ENCODE measurements around the gene PAPPA.

Gene PAPPA

DNA sequence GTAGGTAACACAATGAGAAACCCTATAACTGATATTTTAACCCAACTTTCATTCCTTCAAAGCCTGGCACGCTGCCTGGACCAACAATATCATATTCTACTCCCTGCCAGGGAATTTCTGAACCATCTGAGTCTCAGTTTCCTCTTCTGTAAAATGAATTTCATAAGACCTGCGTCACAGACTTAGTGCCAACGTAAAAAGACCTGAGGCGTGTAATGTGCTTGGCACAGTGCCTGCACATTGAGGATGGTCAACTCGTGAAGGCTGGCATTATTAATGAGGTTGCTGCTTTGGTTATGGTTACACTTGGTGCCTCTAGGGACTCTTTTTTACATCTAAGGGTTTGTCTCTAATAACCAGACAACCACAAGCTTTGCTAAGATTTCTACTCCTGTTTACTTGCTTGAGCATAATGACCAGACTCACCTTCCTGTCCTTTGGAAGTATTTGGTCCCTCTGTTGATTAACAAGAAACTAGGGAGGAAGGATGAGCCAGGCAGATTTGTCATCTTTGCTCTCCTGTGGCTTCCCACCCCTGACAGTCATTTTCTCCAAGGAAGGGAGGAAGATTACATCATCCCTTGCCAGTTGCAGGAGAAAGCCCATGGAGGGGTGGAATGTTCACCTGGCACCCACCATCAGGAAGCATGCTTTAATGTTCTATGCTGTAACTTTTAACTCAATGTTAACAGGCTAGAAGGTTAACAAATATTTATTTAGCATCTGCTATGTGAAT lies 79.0 kb downstream of the PAPPA start:
- no peak for DNase-seq (ENCODE audit: low spot score)

DNA sequence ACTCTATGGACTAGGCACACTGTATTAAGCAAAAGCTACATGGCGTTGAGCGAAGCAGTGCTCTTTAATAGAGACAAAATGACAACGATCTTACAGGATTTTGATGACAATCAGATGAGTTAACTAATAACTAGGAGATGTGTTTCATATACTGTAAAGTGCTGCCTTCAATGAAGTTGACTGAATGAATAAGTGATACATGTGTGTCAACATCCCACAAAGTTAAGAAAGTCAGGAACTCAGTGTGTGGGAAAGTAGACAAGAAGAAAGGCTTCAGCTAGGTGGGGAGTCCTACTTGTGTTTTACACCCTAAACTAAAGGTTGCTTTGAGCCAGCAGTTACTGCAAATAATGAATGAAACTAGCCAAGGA lies 79.6 kb downstream of the PAPPA start:
- DNase-seq (ENCODE audit: low spot score), result no peak

DNA sequence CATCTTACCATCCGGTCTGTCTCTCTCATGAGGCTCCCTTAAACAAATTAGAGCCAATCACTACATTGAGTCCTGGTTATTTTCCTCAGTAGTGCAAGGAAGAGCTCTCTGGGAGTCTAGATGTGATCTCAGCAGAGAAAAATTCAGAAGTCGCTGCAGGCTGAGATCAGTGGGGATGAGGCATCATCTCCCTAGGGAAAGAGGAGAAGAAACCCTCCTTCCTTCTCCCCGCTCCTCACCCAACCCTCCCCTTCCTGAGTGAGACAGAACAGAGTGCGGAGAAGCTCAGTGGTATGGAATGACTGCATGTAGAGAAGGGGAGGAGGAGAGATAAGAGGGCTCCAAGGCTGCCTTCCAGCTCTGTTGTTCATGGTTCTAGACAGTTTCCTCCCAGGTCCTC lies 80.5 kb downstream of the PAPPA start:
- DNase-seq (ENCODE audit: low spot score), result no peak

GRCh38 chr9:116236979-116237378 lies 83.4 kb downstream of the PAPPA start:
- no peak for DNase-seq (ENCODE audit: low spot score)

DNA sequence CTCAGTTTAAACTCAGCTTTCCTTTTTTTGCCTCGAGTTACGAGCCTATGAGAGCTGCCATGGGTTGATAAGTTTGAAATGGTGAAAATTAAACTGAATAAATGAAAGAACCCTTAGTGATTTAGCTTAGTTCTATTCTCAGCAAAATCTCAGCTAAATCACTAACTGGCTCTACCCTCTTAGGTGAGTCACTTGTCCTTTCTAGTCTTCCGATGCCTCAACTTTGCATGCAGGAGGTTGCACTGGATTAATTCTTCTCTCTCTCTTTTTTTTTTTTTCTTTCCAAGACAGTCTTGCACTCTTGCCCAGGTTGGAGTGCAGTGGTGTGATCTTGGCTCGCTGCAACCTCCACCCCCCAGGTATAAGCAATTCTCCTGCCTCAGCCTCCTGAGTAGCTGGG lies 83.9 kb downstream of the PAPPA start:
- no peak for DNase-seq (ENCODE audit: low spot score)

GRCh38 chr9:116238225-116238624 lies 84.6 kb downstream of the PAPPA start:
- DNase-seq (ENCODE audit: low spot score), result no peak

DNA sequence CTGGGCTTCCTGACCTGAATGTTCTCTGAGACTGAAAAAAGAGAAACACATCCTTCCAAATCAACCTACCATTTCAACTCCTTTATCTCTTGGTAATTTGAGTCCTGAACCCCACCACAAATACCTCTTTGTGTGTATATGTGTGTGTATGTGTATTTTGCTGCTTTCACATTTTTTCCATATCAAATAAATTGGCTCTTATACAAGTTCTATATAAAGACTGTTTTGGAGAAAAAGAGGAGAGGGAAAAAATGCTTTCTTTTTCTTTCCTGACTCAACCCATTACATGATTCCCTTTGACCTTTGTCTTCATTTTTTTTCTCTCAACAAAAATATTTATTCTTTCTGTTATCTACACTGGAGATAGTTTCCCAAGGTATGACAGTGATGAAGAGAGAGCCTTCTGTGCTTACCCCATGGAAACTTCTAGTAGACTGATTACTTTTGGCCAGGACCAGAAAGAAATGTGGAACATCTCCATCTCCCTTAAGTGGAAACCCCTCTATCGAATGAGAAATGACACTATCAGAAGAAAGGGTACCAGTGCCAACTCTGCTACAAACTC lies 85.3 kb downstream of the PAPPA start:
- no peak for DNase-seq (ENCODE audit: low spot score)

- no peak for DNase-seq (ENCODE audit: low spot score)
Observed at GRCh38 chr9:116243708-116244107, 90.1 kb downstream of the PAPPA start.

- DNase-seq (ENCODE audit: low spot score), result no peak
Observed at GRCh38 chr9:116247284-116247683, 93.7 kb downstream of the PAPPA start.

GRCh38 chr9:116247791-116248374 lies 94.3 kb downstream of the PAPPA start:
- DNase-seq (ENCODE audit: low spot score), result no peak

- DNase-seq (ENCODE audit: low spot score), result no peak
Observed at GRCh38 chr9:116250891-116251290, 97.3 kb downstream of the PAPPA start.

GRCh38 chr9:116251366-116251765 lies 97.8 kb downstream of the PAPPA start:
- DNase-seq (ENCODE audit: low spot score), result no peak

DNA sequence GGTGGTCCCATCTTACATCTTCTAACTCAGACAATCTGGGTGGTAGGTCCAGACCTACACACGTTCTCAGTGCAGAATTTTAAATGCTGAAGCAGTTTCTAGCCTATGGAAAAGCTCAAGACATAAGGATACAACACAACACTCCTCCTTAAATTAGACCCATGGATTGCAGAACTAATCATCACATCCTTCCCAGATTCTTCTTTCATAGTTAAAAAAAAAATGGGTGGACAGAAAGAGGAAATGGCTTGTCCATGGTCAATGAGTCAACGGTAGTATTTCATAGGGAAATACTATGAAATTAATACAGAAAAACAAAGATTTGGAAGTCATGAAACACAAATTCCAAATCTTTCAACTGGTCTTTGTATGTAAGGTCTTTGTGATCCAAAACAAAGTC lies 106.9 kb downstream of the PAPPA start:
- DNase-seq (ENCODE audit: low spot score), result no peak

DNA sequence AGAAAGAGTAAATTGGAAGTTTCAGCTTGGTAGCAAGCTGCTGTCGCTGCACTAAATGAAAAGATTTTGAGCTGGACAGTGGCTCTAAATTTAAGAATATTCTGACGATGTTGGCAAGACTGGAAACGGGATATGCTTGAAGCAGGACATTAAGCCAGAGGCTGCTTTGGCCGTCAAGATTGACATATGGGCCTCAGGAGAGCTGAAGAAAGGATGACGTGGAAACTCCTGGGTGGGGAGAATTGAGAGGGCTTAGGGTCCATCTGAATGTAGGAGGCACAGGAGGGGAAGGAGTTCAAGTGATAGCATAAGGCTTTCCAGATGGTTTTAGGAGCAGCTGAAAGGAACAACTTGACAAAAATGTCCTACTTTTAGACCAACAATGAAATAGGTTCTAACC lies 108.9 kb downstream of the PAPPA start:
- DNase-seq (ENCODE audit: low spot score), result no peak

- no peak for DNase-seq (ENCODE audit: low spot score)
Observed at GRCh38 chr9:116264361-116264760, 110.8 kb downstream of the PAPPA start.

GRCh38 chr9:116267021-116267420 lies 113.4 kb downstream of the PAPPA start:
- DNase-seq (ENCODE audit: low spot score), result no peak

- DNase-seq (ENCODE audit: low spot score), result no peak
Observed at GRCh38 chr9:116269250-116269649, 115.7 kb downstream of the PAPPA start.

DNA sequence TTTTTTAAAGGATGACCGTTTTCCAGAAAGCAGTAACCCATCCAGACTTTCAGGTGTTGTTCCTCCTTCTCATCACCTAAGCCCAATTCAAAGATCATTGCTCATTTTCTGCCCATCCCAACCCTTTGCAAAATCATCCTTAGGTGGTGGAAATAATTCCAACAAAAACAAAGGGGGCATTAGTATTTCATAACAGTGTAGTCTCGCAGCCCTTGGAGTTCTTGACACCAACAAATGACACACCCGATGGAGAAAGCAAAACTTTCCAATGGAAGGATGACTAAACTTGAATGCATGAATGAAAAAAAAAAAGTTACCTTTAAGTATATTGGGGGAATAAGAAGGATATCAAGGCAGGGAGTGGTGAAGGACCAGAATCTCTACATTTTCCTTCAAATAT lies 117.0 kb downstream of the PAPPA start:
- no peak for DNase-seq (ENCODE audit: low spot score)

- DNase-seq (ENCODE audit: low spot score), result no peak
Observed at GRCh38 chr9:116271340-116271739, 117.7 kb downstream of the PAPPA start.

DNA sequence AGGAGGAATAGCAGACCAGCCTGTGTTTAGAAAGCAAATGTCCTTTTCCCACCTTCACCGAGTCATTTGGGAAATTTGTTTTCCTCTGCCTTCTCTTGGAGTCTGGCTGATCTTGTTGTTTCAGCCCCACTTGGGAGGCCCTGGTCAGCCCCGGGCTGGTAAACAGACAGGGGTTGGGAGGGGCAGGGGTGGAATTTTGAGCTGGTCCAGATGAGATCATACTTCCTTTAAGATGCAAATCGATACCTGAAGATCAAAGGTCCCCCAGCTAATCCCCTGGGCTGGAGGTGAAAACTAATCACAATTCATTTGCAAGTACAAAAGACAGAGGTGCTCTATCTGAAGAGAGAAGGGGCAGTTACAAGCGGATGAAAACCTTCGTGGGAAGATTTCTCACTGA lies 118.4 kb downstream of the PAPPA start:
- no peak for DNase-seq (ENCODE audit: low spot score)

- DNase-seq (ENCODE audit: low spot score), result no peak
Observed at GRCh38 chr9:116274293-116274692, 120.7 kb downstream of the PAPPA start.

DNA sequence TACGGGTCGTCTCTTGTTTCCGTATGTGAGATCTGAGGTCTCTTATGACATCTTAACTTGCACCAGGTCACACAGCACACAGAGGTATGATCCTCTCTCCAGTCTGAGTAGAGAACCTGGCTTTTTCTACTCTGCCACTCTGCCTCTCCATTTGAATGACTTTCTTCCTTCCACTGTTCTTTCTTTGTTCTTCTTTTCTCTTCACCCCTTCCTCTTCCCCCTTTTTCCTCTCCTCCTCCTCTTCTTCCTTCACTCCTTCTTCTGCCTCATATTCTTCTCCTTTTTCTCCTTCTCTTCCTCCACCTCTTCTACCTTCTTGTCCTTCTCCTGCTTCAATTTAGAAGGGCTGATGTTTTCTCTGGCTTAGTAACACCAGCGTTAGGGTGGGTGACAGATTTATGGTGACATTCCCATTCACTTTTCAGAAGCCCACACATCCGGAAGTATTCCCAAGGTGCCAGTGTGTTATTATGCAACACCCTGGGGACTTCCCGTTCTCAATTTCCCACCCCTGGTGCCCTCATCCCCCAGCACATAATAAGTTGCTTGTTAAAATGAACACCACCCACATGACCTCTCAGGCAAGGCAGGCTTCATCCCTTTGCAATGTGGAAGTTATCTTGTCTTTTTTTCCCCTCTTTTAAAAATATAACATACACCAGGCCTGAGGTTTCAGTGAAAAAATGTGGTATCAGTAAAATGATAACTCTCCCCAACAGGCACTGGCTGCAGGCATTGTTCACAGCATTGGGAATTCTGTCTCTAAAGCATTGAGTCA lies 122.0 kb downstream of the PAPPA start:
- DNase-seq (ENCODE audit: low spot score), result no peak

DNA sequence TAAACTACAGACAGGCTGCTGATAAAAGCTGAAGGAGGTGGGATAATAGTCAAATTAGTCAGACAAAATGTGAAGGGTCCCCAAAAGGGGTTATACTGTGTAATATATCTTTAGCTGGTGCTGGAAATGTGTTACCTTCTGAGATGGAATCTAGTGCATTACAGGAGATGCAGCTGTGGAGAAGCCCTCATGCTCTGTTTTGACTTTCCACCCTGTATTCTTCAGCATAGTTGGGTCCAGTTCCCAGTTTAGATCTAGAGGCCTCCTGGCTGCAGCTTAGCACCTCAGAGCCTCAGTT lies 122.6 kb downstream of the PAPPA start:
- no peak for DNase-seq (ENCODE audit: low spot score)

Data from activated CD4-positive, alpha-beta T cell treated with anti-CD3 and anti-CD28 coated beads, Interleukin-2, Interleukin-4, amounts not matched to agents 100 ng/mL and 50 ng/mL, durations not matched to agents 16 hours and 8 hours (primary cell).